Uterus (tissue), 4 donors: ENCODE data around the gene IQCC. TPM values are rescaled to one million over a fixed set of nuclear protein-coding genes. Genes with fewer than 3 reads are reported as not detected.

ENCODE experiments used
- DNase-seq, 2 donors: peaks; one replicate each; pipeline ENCODE4 v3.0.0-alpha.2; 2019 to 2020
- H3K27ac ChIP-seq, 2 donors: fragments of 200-600 bp; sonication (generic); 1 replicate in 1 of 2; 2 replicates in 1 of 2; pipeline ENCODE4 v1.5.1; 2016 to 2018
- H3K27me3 ChIP-seq, 2 donors: fragments of 200-600 bp; sonication (generic); one replicate each; pipeline ENCODE4 v1.5.1; 2018 to 2019; ENCODE audit warnings: control low read depth in 1 of 2
- H3K36me3 ChIP-seq, 2 donors: fragments of 200-600 bp; sonication (generic); one replicate each; pipeline ENCODE4 v1.5.1; 2019; ENCODE audit warnings: control low read depth in 1 of 2
- H3K4me1 ChIP-seq, 2 donors: fragments of 200-600 bp; sonication (generic); one replicate each; pipeline ENCODE4 v1.5.1; 2018 to 2019; ENCODE audit warnings: control low read depth in 1 of 2
- H3K4me3 ChIP-seq, 2 donors: fragments of 200-600 bp; sonication (generic); 1 replicate in 1 of 2; 2 replicates in 1 of 2; pipeline ENCODE4 v1.5.1; 2018 to 2019; ENCODE audit warnings: mild to moderate bottlenecking in 1 of 2
- H3K9me3 ChIP-seq, 2 donors: fragments of 200-600 bp; sonication (generic); one replicate each; pipeline ENCODE4 v1.5.1; 2019; ENCODE audit warnings: control low read depth in 1 of 2
- CTCF ChIP-seq, 4 experiments: fragments of 200-600 bp in 2 of 4; fragments of 450-650 bp in 2 of 4; sonication (generic) in 2 of 4; IDR thresholded peaks; one replicate each; pipeline ENCODE4 v1.5.1; 2016 to 2019; ENCODE audit warnings: antibody characterized with exemption in 4 of 4, mild to moderate bottlenecking in 2 of 4, moderate library complexity in 1 of 4
- POLR2A ChIP-seq, 2 donors: fragments of 450-650 bp; IDR thresholded peaks; one replicate each; pipeline ENCODE4 v1.6.1; 2016; ENCODE audit warnings: antibody characterized with exemption in 2 of 2, mild to moderate bottlenecking in 1 of 2, moderate library complexity in 1 of 2
- intact Hi-C: fragments of 100-400 bp; cut with DNase I; formaldehyde crosslinking; loops from one replicate; pipeline ENCODE4 v1.15.1; 2023; ENCODE audit warnings: low total_unique reads
- total RNA-seq, 4 donors: library from RNA; depleted of rRNA in 3 of 4; stranded (reverse); fragments of >200 nt in 3 of 4; gene quantifications; one replicate each; pipeline versions ENCODE4 v1.1.0 to v1.2.4, GENCODE V29; 2014 to 2023
- donor health status: DM: yes; HTN: yes; CAD: no.

IQCC gene
- total RNA-seq, 4 donors from 2014 or later = 0.51 to 6.8 (median 4.3) TPM

- no peaks in the 10 kb centered on the region for H3K36me3 ChIP-seq
- H3K9me3 ChIP-seq = no peaks in the 10 kb centered on the region
- DNase-seq = no peak
- H3K4me3 ChIP-seq = peak overlapping the region; percentile 81 to 100
- intact Hi-C loops = no loop called here
- peaks cover 4 to 18% of the 10 kb centered on the region in 2 donors for H3K4me1 ChIP-seq
- H3K27ac ChIP-seq = peak overlapping the region; percentile 10 to 89
- TF ChIP-seq POLR2A (IDR thresholded peaks at IDR 0.05) (no peak), CTCF (IDR thresholded peaks at IDR 0.05) (no peak)
- no peaks in the 10 kb centered on the region for H3K27me3 ChIP-seq
Observed at GRCh38 chr1:32220746-32221580, 15.5 kb downstream of the IQCC start.

- peaks cover 4 to 18% of the 10 kb centered on the region in 2 donors for H3K4me1 ChIP-seq
- H3K27me3 ChIP-seq = no peaks in the 10 kb centered on the region
- H3K27ac ChIP-seq = peak overlapping the region; percentile 89 to 98
- no peaks in the 10 kb centered on the region for H3K9me3 ChIP-seq
- no peaks in the 10 kb centered on the region for H3K36me3 ChIP-seq
- H3K4me3 ChIP-seq = peak overlapping the region; percentile 81 to 100
- intact Hi-C loops = no loop called here
- DNase-seq = no peak
- TF ChIP-seq CTCF (IDR thresholded peaks at IDR 0.05) = no peak
Observed at GRCh38 chr1:32221581-32221979, 16.1 kb downstream of the IQCC start.

GRCh38 chr1:32221980-32222755 is 16.7 kb downstream of the IQCC start, which contains the start of the genes EIF3I and TMEM234:
Gene EIF3I (plus strand): TSS chr1:32222407. CDS start chr1:32222442, 35 bp downstream.
Gene TMEM234 (minus strand): TSS chr1:32222353. CDS start chr1:32222322, 31 bp downstream.
- Histone ChIP-seq H3K27ac (peak within 1 kb of the TSS; percentile 89 to 98), H3K4me1 (peaks cover 4 to 18% of the 10 kb centered on the region in 2 donors), H3K4me3 (peak within 1 kb of the TSS; percentile 81 to 100), H3K9me3 (no peaks in the 10 kb centered on the region), H3K36me3 (no peaks in the 10 kb centered on the region), H3K27me3 (no peaks in the 10 kb centered on the region)
- DNase-seq = peak; percentile 92 to 95
- intact Hi-C loops = no loop called here
- no peak for TF ChIP-seq CTCF (IDR thresholded peaks at IDR 0.05)
- TF ChIP-seq POLR2A (IDR thresholded peaks at IDR 0.05) = peak; percentile 41 to 79

GRCh38 chr1:32223683-32224082 is 18.2 kb downstream of the IQCC start:
- intact Hi-C loops = no loop called here
- TF ChIP-seq CTCF (IDR thresholded peaks at IDR 0.05) (no peak), POLR2A (IDR thresholded peaks at IDR 0.05) (no peak)
- no peaks in the 10 kb centered on the region for H3K27me3 ChIP-seq
- H3K4me3 ChIP-seq = no peak overlapping the region
- H3K36me3 ChIP-seq = no peaks in the 10 kb centered on the region
- DNase-seq = no peak
- peaks cover 4 to 18% of the 10 kb centered on the region in 2 donors for H3K4me1 ChIP-seq
- no peaks in the 10 kb centered on the region for H3K9me3 ChIP-seq
- peak overlapping the region; percentile 89 to 98 for H3K27ac ChIP-seq
